Epithelial cell of esophagus (primary cell): ENCODE results near the gene MYH9.

Experiments
- DNase-seq: peaks from one replicate; pipeline ENCODE4 v3.0.0; 2010; ENCODE audit warnings: low read depth
- H3K4me3 ChIP-seq: 2 replicates; pipeline ENCODE4 v1.5.1; 2011; ENCODE audit warnings: mild to moderate bottlenecking, low read length, control low read depth
- CTCF ChIP-seq: IDR thresholded peaks from 2 replicates; pipeline ENCODE4 v1.5.1; 2011; ENCODE audit warnings: low read depth, mild to moderate bottlenecking, low read length, control low read depth, inconsistent platforms; ENCODE audit not compliant: insufficient read depth; ENCODE audit errors: missing control alignments

MYH9 gene

GRCh38 chr22:36311386-36312085 is 76.2 kb downstream of the MYH9 start:
- TF ChIP-seq CTCF = no peak
- H3K4me3 ChIP-seq = no peak overlapping the region
- DNase-seq = no peak

GRCh38 chr22:36308880-36309279 is 78.9 kb downstream of the MYH9 start:
- no peak for DNase-seq
- TF ChIP-seq CTCF = no peak
- H3K4me3 ChIP-seq = no peak overlapping the region

- no peak for TF ChIP-seq CTCF
Observed at GRCh38 chr22:36306227-36306626, 81.5 kb downstream of the MYH9 start.

GRCh38 chr22:36305813-36306212 is 82.0 kb downstream of the MYH9 start:
- no peak for DNase-seq
- no peak overlapping the region for H3K4me3 ChIP-seq
- no peak for TF ChIP-seq CTCF

More at GRCh38 chr22:36306227-36306626, 81.5 kb downstream of the MYH9 start:
- H3K4me3 ChIP-seq = no peak overlapping the region
- no peak for DNase-seq

GRCh38 chr22:36304429-36304828 is 83.3 kb downstream of the MYH9 start:
- no peak for DNase-seq
- H3K4me3 ChIP-seq = no peak overlapping the region
- no peak for TF ChIP-seq CTCF

GRCh38 chr22:36303874-36304273 is 83.9 kb downstream of the MYH9 start:
- no peak for DNase-seq
- no peak for TF ChIP-seq CTCF
- no peak overlapping the region for H3K4me3 ChIP-seq

GRCh38 chr22:36303115-36303467 is 84.7 kb downstream of the MYH9 start:
- no peak for TF ChIP-seq CTCF
- no peak for DNase-seq

More at GRCh38 chr22:36303115-36303467, 84.7 kb downstream of the MYH9 start:
- no peak overlapping the region for H3K4me3 ChIP-seq
